ENCODE data around the gene ZNF665. TPM values are rescaled to one million over a fixed set of nuclear protein-coding genes. Genes with fewer than 3 reads are reported as not detected.

ZNF665 gene
- total and polyA plus RNA-seq, 2 donors (not counting 3 experiments of a cell fraction or from before 2014, with no cell fraction given), result 1.3 to 2.1 TPM

DNA sequence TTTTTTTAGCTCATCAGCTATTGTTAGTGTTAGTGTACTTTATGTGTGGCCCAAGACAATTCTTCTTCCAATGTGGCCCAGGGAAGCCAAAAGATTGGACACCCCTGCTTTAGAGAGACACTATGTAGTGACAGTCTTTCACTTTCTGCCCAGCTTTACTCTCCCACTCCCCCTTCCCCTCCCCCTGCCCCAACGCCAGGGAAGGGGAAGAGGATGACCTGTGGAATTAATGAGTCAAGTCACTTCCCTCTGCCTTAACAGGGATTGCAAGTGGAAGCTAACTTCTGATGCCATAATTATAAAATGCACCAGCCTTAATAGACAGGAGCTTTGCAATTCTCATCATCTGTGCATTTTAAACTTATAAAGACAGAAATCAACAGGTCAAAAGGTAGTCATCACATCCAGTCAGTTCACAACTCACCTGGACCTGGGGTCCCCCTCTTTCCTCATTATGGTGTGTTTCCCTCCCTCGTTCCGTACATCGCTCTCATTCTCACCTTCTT lies 62.0 kb downstream of the ZNF665 start:
- no peaks in the 10 kb centered on the region for H3K9me1 ChIP-seq (replicated peaks; ENCODE audit: control insufficient read depth, extremely low read depth, insufficient read depth, low read length)
- dilution Hi-C loops (cut with MboI; ENCODE audit: extremely low pct_ligation_motif_present, low sequenced_read_pairs), result no loop called here
- H3K4me2 ChIP-seq (ENCODE audit: insufficient read depth, low read length), result no peak overlapping the region
- DNase-seq (ENCODE audit: low read depth, low spot score), result no peak
- no peak overlapping the region for H3K9ac ChIP-seq (replicated peaks; ENCODE audit: extremely low read depth, insufficient read depth, low read length)
- intact Hi-C loops (cut with micrococcal nuclease), result no loop called here
- TF ChIP-seq FOS (IDR thresholded peaks at IDR 0.05; ENCODE audit: borderline replicate concordance, insufficient read depth, low read length), result no peak
- no peak for TF ChIP-seq GATA2 (IDR thresholded peaks at IDR 0.05; ENCODE audit: insufficient read depth, insufficient read length, low read depth, low read length)
- no peak for TF ChIP-seq CTCF (IDR thresholded peaks at IDR 0.05; ENCODE audit: extremely low read depth in 1 of 2, insufficient read depth in 1 of 2, low read depth in 1 of 2, low read length in 2 of 2)
- no peak for TF ChIP-seq JUN (IDR thresholded peaks at IDR 0.05; ENCODE audit: borderline replicate concordance, insufficient read depth, insufficient read length, low read depth)
- H3K79me2 ChIP-seq (ENCODE audit: control insufficient read depth, insufficient read depth, low read length), result no peaks in the 10 kb centered on the region
- no peaks in the 10 kb centered on the region for H3K9me3 ChIP-seq (replicated peaks; ENCODE audit: control insufficient read depth, insufficient read depth, low read length)
- CTCF ChIA-PET, result interaction anchor here (0.9 to 1.7 kb wide), 2 partner anchors 54 to 64 kb away, joined by 3 to 6 read pairs; no protein-coding TSS in a partner anchor
- no peak overlapping the region for H3K27ac ChIP-seq (ENCODE audit: insufficient read depth, low read depth, low read length)
- no peaks in the 10 kb centered on the region for H3K36me3 ChIP-seq (ENCODE audit: control insufficient read depth in 2 of 2, extremely low read depth in 1 of 2, insufficient read depth in 2 of 2, low read length in 2 of 2)
- H3K4me1 ChIP-seq (ENCODE audit: control insufficient read depth, extremely low read depth, insufficient read depth, low read length), result no peaks in the 10 kb centered on the region
- H2AFZ ChIP-seq (ENCODE audit: low read depth, low read length), result no peak overlapping the region
- no peak overlapping the region for H3K4me3 ChIP-seq (replicated peaks in 1 of 3; ENCODE audit: insufficient read depth in 1 of 3, low read depth in 1 of 3, low read length in 3 of 3)
- no peaks in the 10 kb centered on the region for H4K20me1 ChIP-seq (replicated peaks; ENCODE audit: control insufficient read depth, extremely low read depth, insufficient read depth, low read length)
- POLR2A ChIA-PET, result no interaction called here
- no peaks in the 10 kb centered on the region for H3K27me3 ChIP-seq (ENCODE audit: control insufficient read depth in 2 of 2, insufficient read depth in 2 of 2, low read length in 2 of 2)
- FAIRE-seq, result no peak
- BruUV-seq (replicated peaks), result no TSS peak

GRCh38 chr19:53130506-53130905 lies 62.7 kb downstream of the ZNF665 start:
- H4K20me1 ChIP-seq (replicated peaks; ENCODE audit: control insufficient read depth, extremely low read depth, insufficient read depth, low read length), result no peaks in the 10 kb centered on the region
- DNase-seq (ENCODE audit: low read depth, low spot score) (no peak), FAIRE-seq (no peak)
- no peaks in the 10 kb centered on the region for H3K79me2 ChIP-seq (ENCODE audit: control insufficient read depth, insufficient read depth, low read length)
- no peak for TF ChIP-seq FOS (IDR thresholded peaks at IDR 0.05; ENCODE audit: borderline replicate concordance, insufficient read depth, low read length)
- TF ChIP-seq MYC (IDR thresholded peaks at IDR 0.05; ENCODE audit: low read depth, low read length), result no peak
- TF ChIP-seq EZH2 (IDR thresholded peaks at IDR 0.05; ENCODE audit: borderline replicate concordance, low read depth, low read length, severe bottlenecking), result no peak
- TF ChIP-seq CTCF (IDR thresholded peaks at IDR 0.05; ENCODE audit: extremely low read depth in 1 of 2, insufficient read depth in 1 of 2, low read depth in 1 of 2, low read length in 2 of 2), result no peak
- TF ChIP-seq GATA2 (IDR thresholded peaks at IDR 0.05; ENCODE audit: insufficient read depth, insufficient read length, low read depth, low read length), result no peak
- TF ChIP-seq POLR2A (IDR thresholded peaks at IDR 0.05; ENCODE audit: low read depth, low read length), result no peak
- TF ChIP-seq, protein P1, sequence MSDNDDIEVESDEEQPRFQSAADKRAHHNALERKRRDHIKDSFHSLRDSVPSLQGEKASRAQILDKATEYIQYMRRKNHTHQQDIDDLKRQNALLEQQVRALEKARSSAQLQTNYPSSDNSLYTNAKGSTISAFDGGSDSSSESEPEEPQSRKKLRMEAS (IDR thresholded peaks at IDR 0.05; ENCODE audit: insufficient read depth, insufficient read length), result no peak
- no peak for TF ChIP-seq POLR2AphosphoS5 (IDR thresholded peaks at IDR 0.05; ENCODE audit: insufficient read depth, low read depth, low read length)
- no peak for TF ChIP-seq JUN (IDR thresholded peaks at IDR 0.05; ENCODE audit: borderline replicate concordance, insufficient read depth, insufficient read length, low read depth)
- intact Hi-C loops (cut with micrococcal nuclease), result no loop called here
- H3K9me1 ChIP-seq (replicated peaks; ENCODE audit: control insufficient read depth, extremely low read depth, insufficient read depth, low read length), result no peaks in the 10 kb centered on the region
- H3K9ac ChIP-seq (replicated peaks; ENCODE audit: extremely low read depth, insufficient read depth, low read length), result no peak overlapping the region
- no peaks in the 10 kb centered on the region for H3K27me3 ChIP-seq (ENCODE audit: control insufficient read depth in 2 of 2, insufficient read depth in 2 of 2, low read length in 2 of 2)
- H3K4me1 ChIP-seq (ENCODE audit: control insufficient read depth, extremely low read depth, insufficient read depth, low read length), result no peaks in the 10 kb centered on the region
- POLR2A ChIA-PET, result no interaction called here
- H3K36me3 ChIP-seq (ENCODE audit: control insufficient read depth in 2 of 2, extremely low read depth in 1 of 2, insufficient read depth in 2 of 2, low read length in 2 of 2), result no peaks in the 10 kb centered on the region
- H3K4me3 ChIP-seq (replicated peaks in 1 of 3; ENCODE audit: insufficient read depth in 1 of 3, low read depth in 1 of 3, low read length in 3 of 3), result no peak overlapping the region
- CTCF ChIA-PET, result interaction anchor here (0.9 to 1.7 kb wide), 2 partner anchors 53 to 65 kb away, joined by 3 to 6 read pairs; no protein-coding TSS in a partner anchor
- no peaks in the 10 kb centered on the region for H3K9me3 ChIP-seq (replicated peaks; ENCODE audit: control insufficient read depth, insufficient read depth, low read length)
- BruUV-seq (replicated peaks), result no TSS peak
- dilution Hi-C loops (cut with MboI; ENCODE audit: extremely low pct_ligation_motif_present, low sequenced_read_pairs), result no loop called here
- no peak overlapping the region for H2AFZ ChIP-seq (ENCODE audit: low read depth, low read length)
- no peak overlapping the region for H3K4me2 ChIP-seq (ENCODE audit: insufficient read depth, low read length)
- no peak overlapping the region for H3K27ac ChIP-seq (ENCODE audit: insufficient read depth, low read depth, low read length)

Measured in endothelial cell of umbilical vein (primary cell).